ENCODE data around the gene MAPK9.
"Not testable (repeated sequence)": the region's sequence is repeated elsewhere in the genome, so short reads cannot be mapped to it uniquely, and the experiment has no call there.

MAPK9 gene

GRCh38 chr5:180222056-180222455, 69.8 kb downstream of the MAPK9 start:
- DNase-seq = no peak

DNA sequence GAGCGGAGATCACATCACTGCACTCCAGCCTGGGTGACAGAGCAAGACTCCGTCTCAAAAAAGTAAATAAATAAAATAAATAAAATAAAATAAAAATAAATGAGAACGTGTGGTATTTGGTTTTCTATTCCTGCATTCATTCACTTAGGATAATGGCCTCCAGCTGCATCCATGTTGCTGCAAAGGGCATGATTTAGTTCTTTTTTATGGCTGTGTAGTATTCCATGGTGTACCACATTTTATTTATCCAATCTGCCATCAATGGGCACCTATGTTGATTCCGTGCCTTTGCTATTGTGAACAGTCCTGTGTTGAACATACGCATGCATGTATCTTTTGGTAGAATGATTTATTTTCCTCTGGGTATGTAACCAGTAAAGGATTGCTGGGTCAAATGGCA, 74.1 kb downstream of the MAPK9 start:
- no peak for DNase-seq

- no peak for DNase-seq
Observed at GRCh38 chr5:180216646-180217171, 75.2 kb downstream of the MAPK9 start.

DNA sequence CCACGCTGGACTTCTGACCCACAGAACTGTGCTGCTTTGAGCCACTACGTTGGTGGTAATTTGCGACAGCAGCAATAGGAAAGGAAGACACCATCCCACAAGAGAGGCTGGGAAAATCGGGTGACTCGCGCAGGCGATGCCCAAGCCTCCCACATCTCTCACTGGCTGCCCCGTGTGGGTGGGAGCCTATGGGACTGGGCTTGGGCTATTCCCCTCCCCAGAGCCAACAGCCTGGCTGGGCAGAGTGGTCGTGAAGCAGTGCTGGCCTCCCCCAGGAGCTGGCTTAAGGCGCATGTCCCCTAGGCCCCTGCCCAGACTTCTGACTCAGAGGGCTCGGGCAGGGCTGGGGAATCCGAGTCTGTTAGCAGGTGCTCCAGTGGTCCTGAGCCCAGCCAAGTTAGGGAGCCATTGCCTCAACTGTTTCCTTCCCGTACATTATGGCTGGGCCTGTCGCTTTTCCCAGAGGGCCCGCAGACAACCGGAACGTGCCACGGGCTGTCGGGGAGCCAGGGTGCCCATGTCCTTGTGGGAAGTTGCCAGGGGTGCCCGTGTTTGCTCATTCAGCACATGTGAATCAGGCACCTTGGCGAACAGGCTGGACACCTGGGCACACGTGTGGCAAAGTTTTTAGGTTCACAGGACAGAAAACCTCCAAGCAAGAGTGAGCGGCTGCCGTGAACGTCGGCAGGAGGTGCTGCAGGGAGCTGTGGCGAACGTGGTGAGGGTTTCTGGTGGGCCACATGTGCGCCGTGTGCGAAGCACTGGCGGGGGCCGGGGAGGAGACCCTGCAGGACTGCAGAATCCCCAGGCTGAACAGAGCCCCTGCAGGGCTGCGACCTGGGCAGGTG, 75.9 kb downstream of the MAPK9 start:
- DNase-seq = no peak

- DNase-seq = no peak
Observed at GRCh38 chr5:180214870-180215770, 76.8 kb downstream of the MAPK9 start.

- DNase-seq = no peak
Observed at GRCh38 chr5:180213657-180214207, 78.2 kb downstream of the MAPK9 start.

GRCh38 chr5:180213256-180213600, 78.7 kb downstream of the MAPK9 start:
- no peak for DNase-seq

DNA sequence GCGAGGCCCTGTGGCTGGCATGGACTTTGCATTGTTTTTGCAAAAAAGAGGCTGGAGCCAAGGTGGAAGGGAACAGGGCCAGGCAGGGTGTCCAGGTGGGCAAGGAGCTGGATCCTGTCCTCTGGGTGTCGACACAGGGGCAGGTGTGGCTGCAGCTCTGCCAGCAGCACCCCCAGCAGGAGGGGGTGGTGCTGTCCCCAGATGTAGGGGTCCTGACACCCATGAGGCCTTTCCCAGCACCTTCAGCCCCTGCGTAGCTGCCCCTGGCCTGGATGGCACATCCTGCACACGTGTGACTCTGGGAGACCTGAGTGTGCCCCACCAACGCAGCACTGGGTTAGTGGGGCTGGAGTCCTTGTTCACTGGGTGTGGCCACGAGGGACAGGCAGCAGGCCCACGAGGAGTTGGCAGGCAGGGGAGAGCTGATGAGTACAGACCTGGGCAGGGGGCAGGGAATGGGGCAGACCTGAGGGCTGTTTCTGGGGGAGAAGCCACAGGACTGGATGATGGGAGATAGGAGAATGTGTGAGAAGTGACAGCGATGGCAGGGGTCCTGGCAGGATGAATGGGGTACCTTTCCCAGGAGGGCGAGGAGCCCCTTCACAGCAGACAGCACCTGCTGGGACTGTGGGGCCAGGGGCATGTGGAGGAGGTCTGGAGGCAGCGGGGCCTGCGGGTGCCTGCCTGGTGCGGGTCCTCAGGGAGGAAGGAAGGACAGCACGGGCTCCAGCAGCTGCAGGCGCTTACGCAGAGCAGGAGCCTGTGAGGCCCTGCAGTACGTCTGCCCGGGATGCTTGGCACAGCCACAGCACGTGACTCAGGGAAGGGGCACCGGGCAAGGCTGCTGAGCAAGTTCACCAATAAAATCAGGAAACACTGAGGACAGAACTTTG, 79.3 kb downstream of the MAPK9 start:
- no peak for DNase-seq

DNA sequence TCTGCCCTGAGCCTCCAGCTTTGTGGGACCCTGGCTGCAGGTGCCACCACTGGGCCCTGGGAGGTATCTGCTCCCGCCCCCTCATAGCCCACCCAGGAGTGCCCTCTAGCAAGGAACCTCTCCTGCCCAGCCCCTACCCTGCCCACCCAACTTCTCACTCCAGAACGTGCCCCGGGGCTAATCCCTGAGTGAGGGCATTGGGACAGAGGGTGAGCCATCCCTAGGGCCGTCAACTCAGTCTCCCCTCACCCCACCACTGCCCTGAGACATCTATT, 80.2 kb downstream of the MAPK9 start:
- no peak for DNase-seq

GRCh38 chr5:180210961-180211760, 80.7 kb downstream of the MAPK9 start:
- DNase-seq = no peak

- DNase-seq = not testable (repeated sequence)
Observed at GRCh38 chr5:180210077-180210476, 81.8 kb downstream of the MAPK9 start.

- DNase-seq = peak; percentile 23
Observed at GRCh38 chr5:180209137-180209581, 82.7 kb downstream of the MAPK9 start, which contains the start of gene RASGEF1C. Gene RASGEF1C, minus strand, starts transcription at chr5:180209211. Its CDS starts 71,159 bp downstream, at chr5:180138052.

GRCh38 chr5:180208435-180209081, 83.3 kb downstream of the MAPK9 start:
- DNase-seq = no peak

GRCh38 chr5:180208038-180208434, 83.8 kb downstream of the MAPK9 start:
- DNase-seq = no peak

DNA sequence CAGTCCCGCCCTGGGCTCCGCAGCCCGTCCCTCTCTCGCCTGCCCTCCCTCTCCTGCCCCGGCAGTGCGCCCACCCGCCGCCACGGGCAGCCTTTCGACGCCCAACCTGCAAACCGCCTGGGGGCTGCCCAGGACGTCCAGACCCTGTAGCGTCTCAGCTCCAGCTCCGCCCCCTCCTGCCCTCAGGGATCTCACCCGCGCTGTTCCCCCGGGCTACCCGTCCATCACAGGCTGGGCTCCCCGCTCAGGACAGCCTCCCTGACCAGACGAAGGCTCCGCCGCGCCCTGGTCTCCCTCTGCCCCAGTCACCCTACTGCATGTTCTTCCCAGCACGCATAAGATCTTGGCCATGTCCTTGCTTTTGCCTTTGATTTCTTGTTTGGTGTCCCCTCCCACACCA, 84.3 kb downstream of the MAPK9 start:
- DNase-seq = no peak

GRCh38 chr5:180206993-180207392, 84.9 kb downstream of the MAPK9 start:
- DNase-seq = no peak

GRCh38 chr5:180205916-180206315, 86.0 kb downstream of the MAPK9 start:
- DNase-seq = no peak

DNA sequence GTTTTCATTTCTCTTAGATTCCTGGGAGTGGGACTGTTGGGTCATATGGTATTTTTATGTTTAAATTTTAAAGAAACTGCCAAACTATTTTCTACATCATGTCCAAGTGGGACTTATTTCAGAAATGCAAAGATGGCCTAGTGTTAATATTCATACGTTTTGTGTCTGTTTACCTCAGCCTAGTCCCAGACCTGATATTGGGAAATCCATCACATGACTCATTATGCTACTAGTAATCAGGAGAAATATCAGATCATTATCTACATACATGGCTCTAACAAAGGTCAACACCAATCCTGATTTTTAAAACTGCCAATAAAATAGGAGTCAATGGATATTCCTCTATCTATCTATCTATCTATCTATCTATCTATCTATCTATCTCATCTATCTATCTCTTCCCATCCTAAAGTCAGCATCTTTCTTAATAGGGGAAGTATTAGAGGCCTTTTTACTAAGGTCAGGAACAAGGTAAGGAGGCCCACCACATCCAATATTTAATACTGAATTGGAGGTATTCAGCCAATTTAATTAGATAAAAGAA, 87.5 kb downstream of the MAPK9 start:
- no peak for DNase-seq

- DNase-seq = no peak
Observed at GRCh38 chr5:180202939-180203573, 88.8 kb downstream of the MAPK9 start.

Data from activated effector memory CD4-positive, alpha-beta T cell treated with Interleukin-2 at 50 U/mL for 16 hours (primary cell).